ENCODE measurements around the gene PPP2R3A.
A peak's percentile ranks its signal among the peaks of the same experiment; 100 is the strongest.
"Not testable (repeated sequence)": the region's sequence is repeated elsewhere in the genome, so short reads cannot be mapped to it uniquely, and the experiment has no call there.

The PPP2R3A gene

GRCh38 chr3:136181741-136182140, 216.2 kb downstream of the PPP2R3A start:
- H3K4me3 ChIP-seq (ENCODE audit: low read depth, low read length) = no peak overlapping the region
- H3K36me3 ChIP-seq (ENCODE audit: control insufficient read depth, insufficient read depth, low read length) = no peaks in the 10 kb centered on the region
- no peaks in the 10 kb centered on the region for H3K9me3 ChIP-seq (ENCODE audit: control insufficient read depth, insufficient read depth, low read length)
- H3K27me3 ChIP-seq (ENCODE audit: control insufficient read depth, insufficient read depth, low read length) = no peaks in the 10 kb centered on the region
- no peak overlapping the region for H3K9ac ChIP-seq (ENCODE audit: low read depth, low read length)
- H3K4me1 ChIP-seq (ENCODE audit: control insufficient read depth, insufficient read depth, low read length) = peaks cover 5% of the 10 kb centered on the region

GRCh38 chr3:136184703-136185102, 219.2 kb downstream of the PPP2R3A start:
- H3K4me1 ChIP-seq (ENCODE audit: control insufficient read depth, insufficient read depth, low read length) = peaks cover 12% of the 10 kb centered on the region
- no peaks in the 10 kb centered on the region for H3K9me3 ChIP-seq (ENCODE audit: control insufficient read depth, insufficient read depth, low read length)
- H3K4me3 ChIP-seq (ENCODE audit: low read depth, low read length) = no peak overlapping the region
- H3K36me3 ChIP-seq (ENCODE audit: control insufficient read depth, insufficient read depth, low read length) = no peaks in the 10 kb centered on the region
- H3K27me3 ChIP-seq (ENCODE audit: control insufficient read depth, insufficient read depth, low read length) = no peaks in the 10 kb centered on the region
- H3K9ac ChIP-seq (ENCODE audit: low read depth, low read length) = no peak overlapping the region

- peaks cover 15% of the 10 kb centered on the region for H3K4me1 ChIP-seq (ENCODE audit: control insufficient read depth, insufficient read depth, low read length)
Measured at GRCh38 chr3:136186344-136186743, 220.8 kb downstream of the PPP2R3A start.

GRCh38 chr3:136186846-136187245, 221.3 kb downstream of the PPP2R3A start:
- Histone ChIP-seq H3K4me1 (ENCODE audit: control insufficient read depth, insufficient read depth, low read length) (peaks cover 15% of the 10 kb centered on the region), H3K9ac (ENCODE audit: low read depth, low read length) (no peak overlapping the region), H3K36me3 (ENCODE audit: control insufficient read depth, insufficient read depth, low read length) (no peaks in the 10 kb centered on the region), H3K27me3 (ENCODE audit: control insufficient read depth, insufficient read depth, low read length) (no peaks in the 10 kb centered on the region), H3K9me3 (ENCODE audit: control insufficient read depth, insufficient read depth, low read length) (no peaks in the 10 kb centered on the region), H3K4me3 (ENCODE audit: low read depth, low read length) (no peak overlapping the region)

More at GRCh38 chr3:136186344-136186743, 220.8 kb downstream of the PPP2R3A start:
- Histone ChIP-seq H3K9me3 (ENCODE audit: control insufficient read depth, insufficient read depth, low read length) (no peaks in the 10 kb centered on the region), H3K36me3 (ENCODE audit: control insufficient read depth, insufficient read depth, low read length) (no peaks in the 10 kb centered on the region), H3K27me3 (ENCODE audit: control insufficient read depth, insufficient read depth, low read length) (no peaks in the 10 kb centered on the region), H3K4me3 (ENCODE audit: low read depth, low read length) (no peak overlapping the region), H3K9ac (ENCODE audit: low read depth, low read length) (no peak overlapping the region)

GRCh38 chr3:136187868-136188267, 222.3 kb downstream of the PPP2R3A start:
- no peak overlapping the region for H3K4me3 ChIP-seq (ENCODE audit: low read depth, low read length)
- H3K9me3 ChIP-seq (ENCODE audit: control insufficient read depth, insufficient read depth, low read length) = no peaks in the 10 kb centered on the region
- peaks cover 16% of the 10 kb centered on the region for H3K4me1 ChIP-seq (ENCODE audit: control insufficient read depth, insufficient read depth, low read length)

GRCh38 chr3:136189043-136189442, 223.5 kb downstream of the PPP2R3A start:
- no peaks in the 10 kb centered on the region for H3K27me3 ChIP-seq (ENCODE audit: control insufficient read depth, insufficient read depth, low read length)
- no peaks in the 10 kb centered on the region for H3K9me3 ChIP-seq (ENCODE audit: control insufficient read depth, insufficient read depth, low read length)
- no peak overlapping the region for H3K4me3 ChIP-seq (ENCODE audit: low read depth, low read length)
- peaks cover 18% of the 10 kb centered on the region for H3K4me1 ChIP-seq (ENCODE audit: control insufficient read depth, insufficient read depth, low read length)
- H3K36me3 ChIP-seq (ENCODE audit: control insufficient read depth, insufficient read depth, low read length) = no peaks in the 10 kb centered on the region
- H3K9ac ChIP-seq (ENCODE audit: low read depth, low read length) = no peak overlapping the region

More at GRCh38 chr3:136187868-136188267, 222.3 kb downstream of the PPP2R3A start:
- Histone ChIP-seq H3K36me3 (ENCODE audit: control insufficient read depth, insufficient read depth, low read length) (no peaks in the 10 kb centered on the region), H3K9ac (ENCODE audit: low read depth, low read length) (no peak overlapping the region), H3K27me3 (ENCODE audit: control insufficient read depth, insufficient read depth, low read length) (no peaks in the 10 kb centered on the region)

- no peaks in the 10 kb centered on the region for H3K36me3 ChIP-seq (ENCODE audit: control insufficient read depth, insufficient read depth, low read length)
- no peak overlapping the region for H3K4me3 ChIP-seq (ENCODE audit: low read depth, low read length)
- no peak overlapping the region for H3K9ac ChIP-seq (ENCODE audit: low read depth, low read length)
- H3K27me3 ChIP-seq (ENCODE audit: control insufficient read depth, insufficient read depth, low read length) = no peaks in the 10 kb centered on the region
- no peaks in the 10 kb centered on the region for H3K9me3 ChIP-seq (ENCODE audit: control insufficient read depth, insufficient read depth, low read length)
- H3K4me1 ChIP-seq (ENCODE audit: control insufficient read depth, insufficient read depth, low read length) = peaks cover 18% of the 10 kb centered on the region
Measured at GRCh38 chr3:136189859-136190617, 224.5 kb downstream of the PPP2R3A start.

- not testable (repeated sequence) for H3K36me3 ChIP-seq (ENCODE audit: control insufficient read depth, insufficient read depth, low read length); H3K9me3 ChIP-seq (ENCODE audit: control insufficient read depth, insufficient read depth, low read length); H3K9ac ChIP-seq (ENCODE audit: low read depth, low read length); H3K27me3 ChIP-seq (ENCODE audit: control insufficient read depth, insufficient read depth, low read length)
- Histone ChIP-seq H3K4me3 (ENCODE audit: low read depth, low read length) (peak overlapping the region; percentile 98), H3K4me1 (ENCODE audit: control insufficient read depth, insufficient read depth, low read length) (peaks cover 18% of the 10 kb centered on the region)
Measured at GRCh38 chr3:136192195-136192594, 226.7 kb downstream of the PPP2R3A start.

GRCh38 chr3:136192831-136193230, 227.3 kb downstream of the PPP2R3A start:
- H3K9ac ChIP-seq (ENCODE audit: low read depth, low read length) = no peak overlapping the region
- H3K4me3 ChIP-seq (ENCODE audit: low read depth, low read length) = peak overlapping the region; percentile 98
- H3K36me3 ChIP-seq (ENCODE audit: control insufficient read depth, insufficient read depth, low read length) = no peaks in the 10 kb centered on the region
- H3K4me1 ChIP-seq (ENCODE audit: control insufficient read depth, insufficient read depth, low read length) = peaks cover 18% of the 10 kb centered on the region
- no peaks in the 10 kb centered on the region for H3K9me3 ChIP-seq (ENCODE audit: control insufficient read depth, insufficient read depth, low read length)
- H3K27me3 ChIP-seq (ENCODE audit: control insufficient read depth, insufficient read depth, low read length) = no peaks in the 10 kb centered on the region

- Histone ChIP-seq H3K4me1 (ENCODE audit: control insufficient read depth, insufficient read depth, low read length) (peaks cover 16% of the 10 kb centered on the region), H3K4me3 (ENCODE audit: low read depth, low read length) (peak overlapping the region; percentile 98), H3K36me3 (ENCODE audit: control insufficient read depth, insufficient read depth, low read length) (no peaks in the 10 kb centered on the region), H3K27me3 (ENCODE audit: control insufficient read depth, insufficient read depth, low read length) (no peaks in the 10 kb centered on the region), H3K9ac (ENCODE audit: low read depth, low read length) (no peak overlapping the region), H3K9me3 (ENCODE audit: control insufficient read depth, insufficient read depth, low read length) (no peaks in the 10 kb centered on the region)
Measured at GRCh38 chr3:136193278-136194054, 227.9 kb downstream of the PPP2R3A start.

GRCh38 chr3:136194409-136195257, 229.1 kb downstream of the PPP2R3A start:
- H3K36me3 ChIP-seq (ENCODE audit: control insufficient read depth, insufficient read depth, low read length) = no peaks in the 10 kb centered on the region

More at GRCh38 chr3:136194409-136195257, 229.1 kb downstream of the PPP2R3A start:
- peaks cover 14% of the 10 kb centered on the region for H3K4me1 ChIP-seq (ENCODE audit: control insufficient read depth, insufficient read depth, low read length)
- peak overlapping the region; percentile 98 for H3K4me3 ChIP-seq (ENCODE audit: low read depth, low read length)
- H3K27me3 ChIP-seq (ENCODE audit: control insufficient read depth, insufficient read depth, low read length) = no peaks in the 10 kb centered on the region
- H3K9ac ChIP-seq (ENCODE audit: low read depth, low read length) = peak overlapping the region; percentile 90
- no peaks in the 10 kb centered on the region for H3K9me3 ChIP-seq (ENCODE audit: control insufficient read depth, insufficient read depth, low read length)
